Measurements from ENCODE around the gene KBTBD7. TPM values are rescaled to one million over a fixed set of nuclear protein-coding genes. Genes with fewer than 3 reads are reported as not detected.

Gene KBTBD7
- total and polyA plus RNA-seq, 2 of the 13 experiments (the other 11 are each of a cell fraction or from before 2014, with no cell fraction given), result 3.6 to 9.0 TPM

- TF ChIP-seq ZBTB44 (CRISPR knock-in tag; IDR thresholded peaks at IDR 0.05) (no peak; the same call in 1 of the 2 replicates), RFX5 (IDR thresholded peaks at IDR 0.05; ENCODE audit: low read depth, low read length) (no peak), SPEN (CRISPR knock-in tag; IDR thresholded peaks at IDR 0.05; ENCODE audit: low read depth) (peak; percentile 94), E2F2 (CRISPR knock-in tag; IDR thresholded peaks at IDR 0.05; ENCODE audit: borderline replicate concordance) (peak; percentile 31; the same call in 1 of the 2 replicates), NFE2L1 (CRISPR knock-in tag; IDR thresholded peaks at IDR 0.05; ENCODE audit: borderline replicate concordance) (peak; percentile 11; the same call in 1 of the 2 replicates), THAP11 (CRISPR knock-in tag; IDR thresholded peaks at IDR 0.05) (peak; percentile 100), ZSCAN29 (CRISPR knock-in tag; conservative IDR thresholded peaks at IDR 0.05) (0 out of 2 replicates have a peak, but pooled peaks have one; percentile 57), ETS1 (CRISPR knock-in tag; IDR thresholded peaks at IDR 0.05) (no peak), SMYD3 (CRISPR knock-in tag; IDR thresholded peaks at IDR 0.05) (no peak; the same call in 1 of the 2 replicates), MYPOP (CRISPR knock-in tag; IDR thresholded peaks at IDR 0.05) (peak; percentile 83), ZNF484 (CRISPR knock-in tag; IDR thresholded peaks at IDR 0.05; ENCODE audit: borderline replicate concordance, low read depth) (0 out of 2 replicates have a peak, but pooled peaks have one; percentile 13), NKX3-1 (CRISPR knock-in tag; IDR thresholded peaks at IDR 0.05) (peak; percentile 83; the same call in 1 of the 2 replicates), PHF20 (CRISPR knock-in tag; IDR thresholded peaks at IDR 0.05) (peak; percentile 81), EP300 (IDR thresholded peaks at IDR 0.05; ENCODE audit: low read depth in 2 of 2, low read length in 2 of 2) (0 out of 4 replicates have a peak, but pooled peaks of 1 of the 2 experiments have one; percentile 44), EP300 (CRISPR knock-in tag; IDR thresholded peaks at IDR 0.05; ENCODE audit: borderline replicate concordance) (no peak), HOXA9 (CRISPR knock-in tag; IDR thresholded peaks at IDR 0.05; ENCODE audit: borderline replicate concordance) (peak; percentile 30; the same call in 1 of the 2 replicates), PLSCR1 (CRISPR knock-in tag; IDR thresholded peaks at IDR 0.05; ENCODE audit: borderline replicate concordance) (no peak), UBTF (CRISPR knock-in tag; IDR thresholded peaks at IDR 0.05) (peak; percentile 83), ZNF432 (CRISPR knock-in tag; IDR thresholded peaks at IDR 0.05; ENCODE audit: borderline replicate concordance) (no peak)
Observed at GRCh38 chr13:41193919-41194824, at the start of gene KBTBD7 (continued).
